IMR-90 (cell line): ENCODE data around the gene RMND5A. TPM values are rescaled to one million over a fixed set of nuclear protein-coding genes. Genes with fewer than 3 reads are reported as not detected.

Source experiments
- ATAC-seq: fragments of 200-7000 bp; cut with Tn5 transposase; 2 replicates; pipeline ENCODE4 v1.9.1; 2020; ENCODE audit warnings: low read depth, mild to moderate bottlenecking, moderate library complexity
- BruUV-seq: library from RNA; stranded (reverse); fragments of 400-500 nt; replicated peaks from 2 replicates; lab custom pipeline; 2021; lab: Mats Ljungman, UMichigan
- CTCF ChIA-PET: fragments of 300-600 bp; formaldehyde crosslinking; extraction: SDS; loops from one replicate; lab custom pipeline; 2021; ENCODE audit warnings: antibody characterized with exemption; lab: Yijun Ruan, JAX
- POLR2A ChIA-PET: fragments of 300-600 bp; sonication (Branson Sonifier 250); formaldehyde crosslinking; loops from one replicate; lab custom pipeline; 2022; ENCODE audit warnings: antibody characterized with exemption; ENCODE audit not compliant: unreplicated experiment; lab: Charles Lee
- DNase-seq: peaks from one replicate; pipeline ENCODE4 v3.0.0; 2013
- H2AFZ ChIP-seq: replicated peaks from 2 replicates; pipeline ENCODE3; 2013; ENCODE audit warnings: low read length, mild to moderate bottlenecking; ENCODE audit not compliant: poor library complexity
- H2AK5ac ChIP-seq: 2 replicates; pipeline ENCODE4 v1.6.1; 2013; ENCODE audit warnings: low read depth, low read length, inconsistent platforms
- H2AK9ac ChIP-seq: replicated peaks from 2 replicates; pipeline ENCODE3; 2013; ENCODE audit warnings: mild to moderate bottlenecking, low read depth, low read length, moderate library complexity; ENCODE audit not compliant: poor library complexity
- H2BK120ac ChIP-seq: 2 replicates; pipeline ENCODE4 v1.6.1; 2013; ENCODE audit warnings: low read depth, low read length, inconsistent platforms
- H2BK15ac ChIP-seq: 3 replicates; pipeline ENCODE4 v1.6.1; 2013; ENCODE audit warnings: low read depth, low read length, inconsistent platforms
- H2BK20ac ChIP-seq: 2 replicates; pipeline ENCODE4 v1.6.1; 2013; ENCODE audit warnings: low read depth, mild to moderate bottlenecking, inconsistent platforms, low read length, moderate library complexity
- H2BK5ac ChIP-seq: 2 replicates; pipeline ENCODE4 v1.6.1; 2013; ENCODE audit warnings: mild to moderate bottlenecking, low read depth, low read length, inconsistent platforms; ENCODE audit not compliant: poor library complexity, severe bottlenecking
- H3K14ac ChIP-seq: replicated peaks from 2 replicates; pipeline ENCODE4 v1.6.1; 2013; ENCODE audit warnings: low read depth, low read length, inconsistent platforms
- H3K18ac ChIP-seq: 2 replicates; pipeline ENCODE4 v1.6.1; 2013; ENCODE audit warnings: low read depth, low read length, control low read depth
- H3K23ac ChIP-seq: 2 replicates; pipeline ENCODE4 v1.6.1; 2013; ENCODE audit warnings: low read depth, low read length, inconsistent platforms
- H3K27ac ChIP-seq: 2 replicates; pipeline ENCODE4 v1.5.1; 2013; ENCODE audit warnings: mild to moderate bottlenecking, control low read depth, low read length; ENCODE audit not compliant: insufficient read depth
- H3K27me3 ChIP-seq: 2 replicates; pipeline ENCODE4 v1.6.1; 2013; ENCODE audit warnings: low read length; ENCODE audit not compliant: control insufficient read depth, insufficient read depth
- H3K36me3 ChIP-seq: 2 replicates; pipeline ENCODE4 v1.6.1; 2013; ENCODE audit warnings: low read length, mixed read lengths; ENCODE audit not compliant: control insufficient read depth, insufficient read depth
- H3K4ac ChIP-seq: 2 replicates; pipeline ENCODE4 v1.6.1; 2013; ENCODE audit warnings: low read depth, low read length, inconsistent platforms
- H3K4me1 ChIP-seq: 2 replicates; pipeline ENCODE4 v1.6.1; 2013; ENCODE audit warnings: low read length, mixed read lengths; ENCODE audit not compliant: control insufficient read depth, insufficient read depth
- H3K4me2 ChIP-seq: 2 replicates; pipeline ENCODE4 v1.6.1; 2013; ENCODE audit warnings: low read depth, mild to moderate bottlenecking, control low read depth, low read length, moderate library complexity
- H3K4me3 ChIP-seq: 2 replicates; pipeline ENCODE4 v1.5.1; 2013; ENCODE audit warnings: low read depth, mild to moderate bottlenecking, control low read depth, low read length, moderate library complexity; ENCODE audit not compliant: insufficient read depth
- H3K56ac ChIP-seq: 2 replicates; pipeline ENCODE4 v1.6.1; 2013; ENCODE audit warnings: low read length, inconsistent platforms; ENCODE audit not compliant: insufficient read depth; ENCODE audit errors: extremely low read depth
- H3K79me1 ChIP-seq, 2 experiments: 2 replicates each; pipeline ENCODE4 v1.6.1; 2013; ENCODE audit warnings: low read length in 2 of 2, inconsistent platforms in 1 of 2, low read depth in 1 of 2
- H3K9ac ChIP-seq: 2 replicates; pipeline ENCODE4 v1.6.1; 2013; ENCODE audit warnings: low read depth, low read length, control low read depth
- H3K9me1 ChIP-seq: 2 replicates; pipeline ENCODE4 v1.6.1; 2013; ENCODE audit warnings: low read length, inconsistent platforms; ENCODE audit not compliant: insufficient read depth
- H3K9me3 ChIP-seq: 2 replicates; pipeline ENCODE4 v1.6.1; 2013; ENCODE audit warnings: low read length; ENCODE audit not compliant: control insufficient read depth, insufficient read depth
- H4K20me1 ChIP-seq: 2 replicates; pipeline ENCODE4 v1.6.1; 2013; ENCODE audit warnings: low read length, inconsistent platforms; ENCODE audit not compliant: insufficient read depth
- H4K5ac ChIP-seq: 2 replicates; pipeline ENCODE4 v1.6.1; 2013; ENCODE audit warnings: mild to moderate bottlenecking, low read depth, low read length, control low read depth
- H4K8ac ChIP-seq, 2 experiments: 2 replicates each; pipeline ENCODE4 v1.6.1; 2013; ENCODE audit warnings: low read depth in 2 of 2, low read length in 2 of 2, control low read depth in 1 of 2, inconsistent platforms in 1 of 2
- H4K91ac ChIP-seq: 2 replicates; pipeline ENCODE4 v1.6.1; 2013; ENCODE audit warnings: low read depth, low read length, inconsistent platforms; ENCODE audit not compliant: insufficient read depth
- BHLHE40 ChIP-seq: fragments of 150-350 bp; IDR thresholded peaks from 2 replicates; pipeline ENCODE4 v1.6.1; 2016; ENCODE audit warnings: mild to moderate bottlenecking, low read depth, low read length
- CHD1 ChIP-seq: IDR thresholded peaks from 2 replicates; pipeline ENCODE4 v1.6.1; 2012; ENCODE audit warnings: low read depth, low read length, improper control_type of control experiment
- CTCF ChIP-seq: conservative IDR thresholded peaks from 2 replicates; pipeline ENCODE4 v1.5.1; 2012; ENCODE audit warnings: mild to moderate bottlenecking, low read depth, low read length, improper control_type of control experiment
- ELK1 ChIP-seq: fragments of 150-350 bp; IDR thresholded peaks from 2 replicates; pipeline ENCODE4 v1.6.1; 2016; ENCODE audit warnings: low read depth, mild to moderate bottlenecking, low read length, moderate library complexity, borderline replicate concordance
- MAFK ChIP-seq: IDR thresholded peaks from 2 replicates; pipeline ENCODE4 v1.6.1; 2012; ENCODE audit warnings: low read depth, low read length, improper control_type of control experiment
- MXI1 ChIP-seq: IDR thresholded peaks from 2 replicates; pipeline ENCODE4 v1.6.1; 2012; ENCODE audit warnings: low read depth, mild to moderate bottlenecking, low read length, moderate library complexity, borderline replicate concordance
- POLR2A ChIP-seq: IDR thresholded peaks from 2 replicates; pipeline ENCODE4 v1.6.1; 2012; ENCODE audit warnings: mild to moderate bottlenecking, low read depth, low read length
- RAD21 ChIP-seq: IDR thresholded peaks from 2 replicates; pipeline ENCODE4 v1.6.1; 2012; ENCODE audit warnings: low read length, improper control_type of control experiment
- RCOR1 ChIP-seq: IDR thresholded peaks from 2 replicates; pipeline ENCODE4 v1.6.1; 2012; ENCODE audit warnings: mild to moderate bottlenecking, low read length, improper control_type of control experiment; ENCODE audit not compliant: insufficient replicate concordance
- RFX5 ChIP-seq: IDR thresholded peaks from 2 replicates; pipeline ENCODE4 v1.8.0; 2012; ENCODE audit warnings: low read depth, mild to moderate bottlenecking, low read length, moderate library complexity
- SMC3 ChIP-seq: fragments of 150-350 bp; IDR thresholded peaks from 2 replicates; pipeline ENCODE4 v1.6.1; 2016; ENCODE audit warnings: low read depth, mild to moderate bottlenecking, antibody characterized with exemption, low read length, moderate library complexity
- USF2 ChIP-seq: fragments of 150-350 bp; IDR thresholded peaks from 2 replicates; pipeline ENCODE4 v1.6.1; 2017; ENCODE audit warnings: mild to moderate bottlenecking, antibody characterized with exemption, low read length, low read depth
- WGBS, 2 experiments: methylation state at CpG; one replicate each; pipeline versions ENCODE4 v1.1.5 to v1.1.7; 2013; ENCODE audit warnings: missing lambda C conversion rate in 2 of 2; ENCODE audit not compliant: insufficient read length in 1 of 2; ENCODE audit errors: extremely low coverage in 2 of 2; 5-methylcytosine and 5-hydroxymethylcytosine counted together
- dilution Hi-C: fragments of 300-500 bp; cut with HindIII; formaldehyde crosslinking; loops from one replicate; pipeline ENCODE4 v1.14.3; 2018; ENCODE audit warnings: low sequenced_read_pairs; ENCODE audit not compliant: unreplicated experiment
- in situ Hi-C: fragments of 300-500 bp; cut with MboI; formaldehyde crosslinking; loops from 3 replicates; pipeline ENCODE4 v1.14.3; 2019; ENCODE audit warnings: low sequenced_read_pairs, inconsistent platforms, mixed read lengths
- intact Hi-C: fragments of 100-400 bp; cut with micrococcal nuclease; formaldehyde crosslinking; loops from 2 replicates; pipeline ENCODE4 v1.10.0; 2022
- polyA plus RNA-seq, 3 experiments: library from polyadenylated mRNA; depleted of rRNA; stranded (reverse); fragments of >200 nt; gene quantifications; 2 replicates each; pipeline ENCODE4 v1.2.3, GENCODE V29; 2012; ENCODE audit warnings: low replicate concordance in 1 of 3
- total RNA-seq: library from RNA; depleted of rRNA; stranded (reverse); fragments of >200 nt; gene quantifications from 2 replicates; pipeline ENCODE4 v1.2.3, GENCODE V29; 2012

Gene RMND5A
- total and polyA plus RNA-seq, 2 of the 4 experiments (the other 2 are of a cell fraction) = 5.1 to 16.0 TPM

GRCh38 chr2:86706935-86707334, 13.2 kb upstream of the RMND5A start:
- BruUV-seq = no TSS peak
- dilution Hi-C loops = no loop called here
- in situ Hi-C loops = no loop called here

More at GRCh38 chr2:86706935-86707334, 13.2 kb upstream of the RMND5A start:
- Histone ChIP-seq H3K79me1 (no peaks in the 10 kb centered on the region), H3K14ac (no peak overlapping the region), H3K23ac (no peak overlapping the region), H3K9me3 (no peaks in the 10 kb centered on the region), H3K18ac (no peak overlapping the region), H3K4me1 (peaks cover 6% of the 10 kb centered on the region), H3K9me1 (peaks cover 3% of the 10 kb centered on the region), H2AK9ac (no peak overlapping the region), H2BK120ac (no peak overlapping the region), H3K4me3 (no peak overlapping the region), H4K8ac (no peak overlapping the region), H3K36me3 (no peaks in the 10 kb centered on the region), H4K91ac (no peak overlapping the region), H2BK15ac (no peak overlapping the region), H3K56ac (no peak overlapping the region), H2BK20ac (no peak overlapping the region), H3K27me3 (no peaks in the 10 kb centered on the region; the same call in 1 of the 2 replicates), H3K9ac (no peak overlapping the region), H2BK5ac (no peak overlapping the region), H4K5ac (no peak overlapping the region), H3K27ac (no peak overlapping the region), H2AFZ (no peak overlapping the region), H4K20me1 (no peaks in the 10 kb centered on the region), H2AK5ac (no peak overlapping the region), H3K4me2 (no peak overlapping the region), H3K4ac (no peak overlapping the region)
- TF ChIP-seq BHLHE40 = no peak
- no peak for TF ChIP-seq USF2
- no peak for TF ChIP-seq ELK1
- TF ChIP-seq MAFK = no peak
- no peak for TF ChIP-seq CHD1
- TF ChIP-seq RFX5 = no peak
- TF ChIP-seq RCOR1 = no peak
- TF ChIP-seq POLR2A = no peak
- no peak for TF ChIP-seq SMC3
- TF ChIP-seq RAD21 = no peak
- TF ChIP-seq MXI1 = no peak
- no peak for TF ChIP-seq CTCF
- intact Hi-C loops = no loop called here
- POLR2A ChIA-PET = no interaction called here
- no peak for ATAC-seq
- no peak for DNase-seq
- CTCF ChIA-PET = no interaction called here
- no CpG with 5 or more reads among the region's 2 CpGs for WGBS, 2 experiments
